ENCODE data around the gene CRYBG3. TPM values are rescaled to one million over a fixed set of nuclear protein-coding genes. Genes with fewer than 3 reads are reported as not detected.

Gene CRYBG3
- total RNA-seq, 1 donor from 2014 or later: 7.5 TPM

DNA sequence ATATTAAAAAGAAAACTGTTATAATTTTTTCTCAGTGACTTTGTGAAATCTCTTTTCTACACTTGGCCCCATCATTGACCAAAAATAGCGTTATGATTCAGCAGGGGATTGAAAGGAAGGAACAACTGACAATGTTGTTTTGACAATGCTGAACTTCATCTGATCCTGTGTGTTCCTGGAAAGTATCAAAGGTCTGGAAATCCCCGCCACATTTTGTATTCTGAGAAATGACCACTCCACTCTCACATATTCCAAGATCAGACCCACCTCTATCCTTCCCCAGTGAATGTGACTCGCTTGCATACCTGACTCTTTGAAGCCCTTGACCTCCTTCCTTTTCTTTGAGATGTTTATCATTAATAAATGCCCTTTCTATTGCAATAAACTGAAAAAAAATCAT lies 160.1 kb downstream of the CRYBG3 start:
- TF ChIP-seq, protein P1, sequence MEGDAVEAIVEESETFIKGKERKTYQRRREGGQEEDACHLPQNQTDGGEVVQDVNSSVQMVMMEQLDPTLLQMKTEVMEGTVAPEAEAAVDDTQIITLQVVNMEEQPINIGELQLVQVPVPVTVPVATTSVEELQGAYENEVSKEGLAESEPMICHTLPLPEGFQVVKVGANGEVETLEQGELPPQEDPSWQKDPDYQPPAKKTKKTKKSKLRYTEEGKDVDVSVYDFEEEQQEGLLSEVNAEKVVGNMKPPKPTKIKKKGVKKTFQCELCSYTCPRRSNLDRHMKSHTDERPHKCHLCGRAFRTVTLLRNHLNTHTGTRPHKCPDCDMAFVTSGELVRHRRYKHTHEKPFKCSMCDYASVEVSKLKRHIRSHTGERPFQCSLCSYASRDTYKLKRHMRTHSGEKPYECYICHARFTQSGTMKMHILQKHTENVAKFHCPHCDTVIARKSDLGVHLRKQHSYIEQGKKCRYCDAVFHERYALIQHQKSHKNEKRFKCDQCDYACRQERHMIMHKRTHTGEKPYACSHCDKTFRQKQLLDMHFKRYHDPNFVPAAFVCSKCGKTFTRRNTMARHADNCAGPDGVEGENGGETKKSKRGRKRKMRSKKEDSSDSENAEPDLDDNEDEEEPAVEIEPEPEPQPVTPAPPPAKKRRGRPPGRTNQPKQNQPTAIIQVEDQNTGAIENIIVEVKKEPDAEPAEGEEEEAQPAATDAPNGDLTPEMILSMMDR (conservative IDR thresholded peaks at IDR 0.05; ENCODE audit: low read depth, low read length): no peak
- DNase-seq (ENCODE audit: low read depth): peak; percentile 37
- no peak overlapping the region for H3K4me3 ChIP-seq (ENCODE audit: low read depth, low read length)

DNA sequence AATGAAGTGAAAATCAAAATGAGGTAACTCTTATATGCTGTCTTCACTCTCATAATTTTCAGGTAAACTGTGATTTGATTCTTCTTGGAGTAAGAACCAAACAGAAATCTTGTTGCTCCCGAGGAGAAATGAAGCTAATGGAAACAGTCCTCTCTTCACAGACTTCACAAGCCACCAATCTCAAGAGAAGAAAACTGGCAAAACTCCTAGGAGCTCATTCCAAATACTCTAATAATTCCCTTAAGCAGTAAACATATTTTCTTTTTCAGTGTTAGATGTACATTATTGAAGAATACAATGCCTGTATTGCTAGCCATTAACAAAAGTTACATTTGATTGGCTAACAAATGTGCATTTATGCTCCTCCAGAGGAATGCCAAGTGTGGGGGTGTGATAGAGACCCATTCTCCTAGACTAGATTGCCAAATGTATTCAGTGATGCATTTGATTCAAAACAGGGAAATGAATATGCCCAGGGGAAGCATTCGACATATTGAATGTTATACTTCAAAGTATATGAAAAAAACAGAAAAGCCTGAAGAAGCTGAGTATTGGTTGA lies 162.2 kb downstream of the CRYBG3 start:
- TF ChIP-seq, protein P1 (conservative IDR thresholded peaks at IDR 0.05; ENCODE audit: low read depth, low read length): no peak
- H3K4me3 ChIP-seq (ENCODE audit: low read depth, low read length): no peak overlapping the region
- no peak for DNase-seq (ENCODE audit: low read depth)

DNA sequence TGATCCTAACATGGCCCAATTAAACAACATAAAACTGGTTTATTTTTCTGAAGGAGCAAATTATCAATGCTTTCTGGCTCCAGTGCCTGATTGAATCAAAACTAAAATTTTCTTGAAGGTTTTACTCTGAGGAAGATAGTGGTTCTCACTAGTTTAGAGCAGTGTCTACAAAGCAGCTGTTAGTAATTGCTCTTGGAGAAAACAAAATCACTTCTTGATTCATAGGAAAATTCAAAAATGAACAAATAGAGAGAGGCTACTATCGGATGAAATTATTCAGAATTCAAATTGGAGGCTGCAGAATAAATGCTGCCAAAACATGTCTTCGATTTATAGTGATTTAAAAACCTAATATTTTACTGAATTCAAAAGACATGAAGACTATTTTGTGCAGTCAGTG lies 165.5 kb downstream of the CRYBG3 start:
- TF ChIP-seq, protein P1 (conservative IDR thresholded peaks at IDR 0.05; ENCODE audit: low read depth, low read length): no peak

DNA sequence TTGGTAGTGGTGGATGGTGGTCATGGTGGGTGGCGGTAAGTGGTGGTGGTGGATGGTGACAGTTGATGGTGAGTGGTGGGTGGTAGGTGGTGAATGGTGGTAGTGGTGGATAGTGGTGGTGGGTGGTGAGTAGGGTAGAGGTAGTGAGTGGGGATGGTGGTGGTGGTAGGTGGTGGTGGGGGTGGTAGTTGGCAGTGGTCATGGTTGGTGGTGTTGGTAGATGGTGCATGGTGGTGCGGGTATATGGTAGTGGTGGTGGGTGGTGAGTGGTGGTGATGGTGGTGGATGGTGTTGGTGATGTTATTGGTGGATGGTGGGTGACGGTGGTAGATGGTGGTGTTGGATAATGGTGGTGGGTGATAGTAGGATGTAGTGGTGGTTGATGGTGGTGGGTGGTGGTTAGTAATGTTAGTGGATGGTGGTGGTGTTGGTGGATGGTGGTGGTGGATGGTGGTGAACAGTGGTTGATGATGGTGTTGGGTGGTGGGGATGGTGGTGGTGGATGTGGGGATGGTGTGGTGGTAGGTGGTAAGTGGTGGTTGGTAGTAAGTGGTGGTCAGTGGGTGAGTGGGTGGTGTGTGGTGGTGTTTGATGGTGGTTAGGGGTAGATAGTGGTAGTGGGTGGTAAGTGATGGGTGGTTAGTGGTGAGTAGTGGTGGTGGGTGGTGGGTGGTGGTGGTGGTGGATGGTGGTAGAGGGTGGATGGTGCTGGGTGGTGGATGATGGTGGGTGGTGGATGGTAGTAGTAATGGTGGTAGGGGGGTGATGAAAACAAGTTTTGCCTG lies 167.2 kb downstream of the CRYBG3 start:
- no peak for DNase-seq (ENCODE audit: low read depth)
- TF ChIP-seq, protein P1 (conservative IDR thresholded peaks at IDR 0.05; ENCODE audit: low read depth, low read length): no peak
- no peak overlapping the region for H3K4me3 ChIP-seq (ENCODE audit: low read depth, low read length)

More for the DNA sequence above, 165.5 kb downstream of the CRYBG3 start:
- no peak overlapping the region for H3K4me3 ChIP-seq (ENCODE audit: low read depth, low read length)
- no peak for DNase-seq (ENCODE audit: low read depth)

DNA sequence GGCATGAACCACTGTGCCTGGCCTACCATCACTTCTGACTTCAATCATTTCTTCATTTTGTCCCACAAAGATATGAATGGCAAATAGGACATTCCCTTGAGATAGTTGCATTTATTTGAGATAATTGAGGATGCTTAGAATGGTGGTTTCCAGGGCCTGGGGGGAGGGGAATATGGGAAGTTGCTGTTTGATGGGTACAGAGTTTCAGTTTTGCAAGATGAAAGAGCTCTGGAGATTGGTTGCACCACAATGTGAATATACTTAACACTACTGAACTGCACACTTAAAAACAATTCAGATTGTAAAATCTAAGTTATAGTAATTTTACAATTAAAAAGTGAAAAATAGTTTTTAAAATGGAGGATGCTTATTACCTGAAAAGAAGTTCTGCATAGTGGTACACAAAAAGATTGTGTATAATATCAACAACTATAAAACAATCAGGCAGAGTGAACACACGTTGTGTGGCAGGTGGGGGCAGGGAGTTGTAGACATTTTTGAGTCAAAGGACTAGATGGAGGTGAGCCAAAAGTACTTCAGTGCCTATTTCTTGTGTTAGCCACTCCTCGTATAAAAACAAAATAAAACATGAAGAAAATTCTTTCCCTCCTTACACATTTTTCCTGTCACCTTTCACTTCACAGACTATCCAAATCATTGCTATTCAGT lies 168.9 kb downstream of the CRYBG3 start:
- TF ChIP-seq, protein P1 (conservative IDR thresholded peaks at IDR 0.05; ENCODE audit: low read depth, low read length): no peak
- no peak for DNase-seq (ENCODE audit: low read depth)
- no peak overlapping the region for H3K4me3 ChIP-seq (ENCODE audit: low read depth, low read length)

DNA sequence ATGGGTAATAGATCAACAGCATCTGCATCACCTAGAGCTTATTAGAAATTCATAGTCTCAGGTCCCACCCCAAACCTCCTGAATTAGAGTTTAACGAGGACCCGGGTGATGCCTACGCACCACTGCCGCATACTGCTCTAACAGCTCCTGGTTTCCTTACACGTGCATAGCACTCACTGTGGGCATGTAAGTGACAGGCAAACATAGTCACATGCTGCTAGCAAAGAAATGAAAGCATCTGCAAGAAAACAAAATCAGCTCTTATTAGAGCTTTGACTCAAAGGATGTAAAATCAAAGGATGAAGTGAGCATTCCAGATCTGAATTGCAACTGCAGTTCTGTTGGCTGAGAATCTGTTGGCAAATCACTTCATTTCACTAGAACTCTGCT lies 169.5 kb downstream of the CRYBG3 start:
- H3K4me3 ChIP-seq (ENCODE audit: low read depth, low read length): no peak overlapping the region
- no peak for DNase-seq (ENCODE audit: low read depth)
- TF ChIP-seq, protein P1 (conservative IDR thresholded peaks at IDR 0.05; ENCODE audit: low read depth, low read length): no peak
